ENCODE data around the gene LGALS1.
"Not testable (repeated sequence)": the region's sequence is repeated elsewhere in the genome, so short reads cannot be mapped to it uniquely, and the experiment has no call there.

Gene LGALS1

GRCh38 chr22:37639070-37639760, 36.2 kb upstream of the LGALS1 start, which contains the start of gene SH3BP1:
SH3BP1 (plus strand) TSS chr22:37639669; CDS start chr22:37639788, 119 bp downstream.
- DNase-seq (ENCODE audit: low read depth in 2 of 2): peak in 1 of 2 experiments; percentile 51

GRCh38 chr22:37639771-37640590, 35.5 kb upstream of the LGALS1 start:
- DNase-seq (ENCODE audit: low read depth in 2 of 2): no peak

- no peak for DNase-seq (ENCODE audit: low read depth in 2 of 2)
Measured at GRCh38 chr22:37640591-37641560, 34.6 kb upstream of the LGALS1 start.

GRCh38 chr22:37641561-37641949, 33.9 kb upstream of the LGALS1 start:
- DNase-seq (ENCODE audit: low read depth in 2 of 2): no peak

- DNase-seq (ENCODE audit: low read depth in 2 of 2): peak; percentile 75 to 93
Measured at GRCh38 chr22:37643225-37643847, 32.1 kb upstream of the LGALS1 start.

GRCh38 chr22:37647317-37647716, 28.1 kb upstream of the LGALS1 start:
- no peak for DNase-seq (ENCODE audit: low read depth in 2 of 2)

GRCh38 chr22:37647928-37648327, 27.5 kb upstream of the LGALS1 start:
- no peak for DNase-seq (ENCODE audit: low read depth in 2 of 2)

- DNase-seq (ENCODE audit: low read depth in 2 of 2): no peak
Measured at GRCh38 chr22:37650463-37651136, 24.8 kb upstream of the LGALS1 start.

- DNase-seq (ENCODE audit: low read depth in 2 of 2): no peak
Measured at GRCh38 chr22:37654563-37655251, 20.7 kb upstream of the LGALS1 start.

- DNase-seq (ENCODE audit: low read depth in 2 of 2): no peak
Measured at GRCh38 chr22:37655252-37655563, 20.2 kb upstream of the LGALS1 start.

- DNase-seq (ENCODE audit: low read depth in 2 of 2): not testable (repeated sequence)
Measured at GRCh38 chr22:37656583-37656982, 18.9 kb upstream of the LGALS1 start.

- no peak for DNase-seq (ENCODE audit: low read depth in 2 of 2)
Measured at GRCh38 chr22:37657590-37658132, 17.8 kb upstream of the LGALS1 start.

GRCh38 chr22:37658133-37659065, 17.0 kb upstream of the LGALS1 start, which contains the start of gene PDXP:
PDXP (plus strand) TSS chr22:37658723; CDS start chr22:37658783, 60 bp downstream.
- peak; percentile 95 to 99 for DNase-seq (ENCODE audit: low read depth in 2 of 2)

GRCh38 chr22:37659066-37659896, 16.2 kb upstream of the LGALS1 start:
- DNase-seq (ENCODE audit: low read depth in 2 of 2): no peak

- DNase-seq (ENCODE audit: low read depth in 2 of 2): no peak
Measured at GRCh38 chr22:37659897-37660708, 15.3 kb upstream of the LGALS1 start.

GRCh38 chr22:37660709-37661045, 14.8 kb upstream of the LGALS1 start:
- DNase-seq (ENCODE audit: low read depth in 2 of 2): no peak
